Measurements from ENCODE around the gene HMOX2. TPM values are rescaled to one million over a fixed set of nuclear protein-coding genes. Genes with fewer than 3 reads are reported as not detected.

HMOX2 gene
- total RNA-seq, 1 experiment from 2014 or later = 42.6 TPM

DNA sequence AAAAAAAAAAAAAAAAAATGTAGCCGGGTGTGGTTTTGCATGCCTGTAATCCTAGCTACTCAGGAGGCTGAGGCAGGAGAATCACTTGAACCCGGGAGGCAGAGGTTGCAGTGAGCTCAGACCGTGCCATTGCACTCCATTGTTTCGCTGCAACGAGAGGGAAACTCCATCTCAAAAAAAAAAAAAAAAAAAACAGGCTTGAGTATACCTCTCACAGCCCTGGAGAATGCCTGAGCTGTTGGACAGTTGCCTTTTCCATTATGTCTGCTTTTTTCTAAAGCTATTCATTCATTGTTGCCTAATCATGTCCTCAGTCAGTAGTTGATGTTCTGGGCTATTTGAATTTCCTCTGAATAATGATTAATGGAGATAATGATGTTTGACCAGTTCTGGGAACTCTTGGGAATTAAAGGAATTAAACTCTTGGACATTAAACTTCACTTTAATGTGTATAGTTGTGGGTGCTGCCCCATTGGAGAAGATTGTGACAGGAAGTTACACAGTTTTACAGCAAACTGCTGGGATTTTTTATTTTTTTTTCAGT lies 11.8 kb downstream of the HMOX2 start:
- TF ChIP-seq, protein P1, sequence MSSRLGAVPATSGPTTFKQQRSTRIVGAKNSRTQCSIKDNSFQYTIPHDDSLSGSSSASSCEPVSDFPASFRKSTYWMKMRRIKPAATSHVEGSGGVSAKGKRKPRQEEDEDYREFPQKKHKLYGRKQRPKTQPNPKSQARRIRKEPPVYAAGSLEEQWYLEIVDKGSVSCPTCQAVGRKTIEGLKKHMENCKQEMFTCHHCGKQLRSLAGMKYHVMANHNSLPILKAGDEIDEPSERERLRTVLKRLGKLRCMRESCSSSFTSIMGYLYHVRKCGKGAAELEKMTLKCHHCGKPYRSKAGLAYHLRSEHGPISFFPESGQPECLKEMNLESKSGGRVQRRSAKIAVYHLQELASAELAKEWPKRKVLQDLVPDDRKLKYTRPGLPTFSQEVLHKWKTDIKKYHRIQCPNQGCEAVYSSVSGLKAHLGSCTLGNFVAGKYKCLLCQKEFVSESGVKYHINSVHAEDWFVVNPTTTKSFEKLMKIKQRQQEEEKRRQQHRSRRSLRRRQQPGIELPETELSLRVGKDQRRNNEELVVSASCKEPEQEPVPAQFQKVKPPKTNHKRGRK (CRISPR knock-in tag; IDR thresholded peaks at IDR 0.05; ENCODE audit: borderline replicate concordance) = no peak
- TF ChIP-seq, protein P2, sequence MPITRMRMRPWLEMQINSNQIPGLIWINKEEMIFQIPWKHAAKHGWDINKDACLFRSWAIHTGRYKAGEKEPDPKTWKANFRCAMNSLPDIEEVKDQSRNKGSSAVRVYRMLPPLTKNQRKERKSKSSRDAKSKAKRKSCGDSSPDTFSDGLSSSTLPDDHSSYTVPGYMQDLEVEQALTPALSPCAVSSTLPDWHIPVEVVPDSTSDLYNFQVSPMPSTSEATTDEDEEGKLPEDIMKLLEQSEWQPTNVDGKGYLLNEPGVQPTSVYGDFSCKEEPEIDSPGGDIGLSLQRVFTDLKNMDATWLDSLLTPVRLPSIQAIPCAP (CRISPR knock-in tag; IDR thresholded peaks at IDR 0.05) = no peak
- TF ChIP-seq FOXP1 (CRISPR knock-in tag; IDR thresholded peaks at IDR 0.05; ENCODE audit: borderline replicate concordance) (no peak), TCF7 (CRISPR knock-in tag; IDR thresholded peaks at IDR 0.05; ENCODE audit: low read depth) (no peak), EMX1 (CRISPR knock-in tag; IDR thresholded peaks at IDR 0.05) (no peak), SP1 (CRISPR knock-in tag; conservative IDR thresholded peaks at IDR 0.05) (no peak), RORB (CRISPR knock-in tag; IDR thresholded peaks at IDR 0.05) (no peak), JAZF1 (CRISPR knock-in tag; IDR thresholded peaks at IDR 0.05) (no peak), CREM (CRISPR knock-in tag; IDR thresholded peaks at IDR 0.05) (no peak), TP53 (CRISPR knock-in tag; IDR thresholded peaks at IDR 0.05) (no peak), SMAD3 (CRISPR knock-in tag; IDR thresholded peaks at IDR 0.05; ENCODE audit: borderline replicate concordance) (no peak), SMAD4 (CRISPR knock-in tag; IDR thresholded peaks at IDR 0.05) (no peak), ZNF423 (CRISPR knock-in tag; IDR thresholded peaks at IDR 0.05) (no peak)
- TF ChIP-seq, protein P3, sequence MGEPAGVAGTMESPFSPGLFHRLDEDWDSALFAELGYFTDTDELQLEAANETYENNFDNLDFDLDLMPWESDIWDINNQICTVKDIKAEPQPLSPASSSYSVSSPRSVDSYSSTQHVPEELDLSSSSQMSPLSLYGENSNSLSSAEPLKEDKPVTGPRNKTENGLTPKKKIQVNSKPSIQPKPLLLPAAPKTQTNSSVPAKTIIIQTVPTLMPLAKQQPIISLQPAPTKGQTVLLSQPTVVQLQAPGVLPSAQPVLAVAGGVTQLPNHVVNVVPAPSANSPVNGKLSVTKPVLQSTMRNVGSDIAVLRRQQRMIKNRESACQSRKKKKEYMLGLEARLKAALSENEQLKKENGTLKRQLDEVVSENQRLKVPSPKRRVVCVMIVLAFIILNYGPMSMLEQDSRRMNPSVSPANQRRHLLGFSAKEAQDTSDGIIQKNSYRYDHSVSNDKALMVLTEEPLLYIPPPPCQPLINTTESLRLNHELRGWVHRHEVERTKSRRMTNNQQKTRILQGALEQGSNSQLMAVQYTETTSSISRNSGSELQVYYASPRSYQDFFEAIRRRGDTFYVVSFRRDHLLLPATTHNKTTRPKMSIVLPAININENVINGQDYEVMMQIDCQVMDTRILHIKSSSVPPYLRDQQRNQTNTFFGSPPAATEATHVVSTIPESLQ (CRISPR knock-in tag; IDR thresholded peaks at IDR 0.05) = no peak
- TF ChIP-seq, protein P4, sequence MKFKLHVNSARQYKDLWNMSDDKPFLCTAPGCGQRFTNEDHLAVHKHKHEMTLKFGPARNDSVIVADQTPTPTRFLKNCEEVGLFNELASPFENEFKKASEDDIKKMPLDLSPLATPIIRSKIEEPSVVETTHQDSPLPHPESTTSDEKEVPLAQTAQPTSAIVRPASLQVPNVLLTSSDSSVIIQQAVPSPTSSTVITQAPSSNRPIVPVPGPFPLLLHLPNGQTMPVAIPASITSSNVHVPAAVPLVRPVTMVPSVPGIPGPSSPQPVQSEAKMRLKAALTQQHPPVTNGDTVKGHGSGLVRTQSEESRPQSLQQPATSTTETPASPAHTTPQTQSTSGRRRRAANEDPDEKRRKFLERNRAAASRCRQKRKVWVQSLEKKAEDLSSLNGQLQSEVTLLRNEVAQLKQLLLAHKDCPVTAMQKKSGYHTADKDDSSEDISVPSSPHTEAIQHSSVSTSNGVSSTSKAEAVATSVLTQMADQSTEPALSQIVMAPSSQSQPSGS (CRISPR knock-in tag; IDR thresholded peaks at IDR 0.05; ENCODE audit: borderline replicate concordance, low read depth) = no peak
- TF ChIP-seq, protein P5, sequence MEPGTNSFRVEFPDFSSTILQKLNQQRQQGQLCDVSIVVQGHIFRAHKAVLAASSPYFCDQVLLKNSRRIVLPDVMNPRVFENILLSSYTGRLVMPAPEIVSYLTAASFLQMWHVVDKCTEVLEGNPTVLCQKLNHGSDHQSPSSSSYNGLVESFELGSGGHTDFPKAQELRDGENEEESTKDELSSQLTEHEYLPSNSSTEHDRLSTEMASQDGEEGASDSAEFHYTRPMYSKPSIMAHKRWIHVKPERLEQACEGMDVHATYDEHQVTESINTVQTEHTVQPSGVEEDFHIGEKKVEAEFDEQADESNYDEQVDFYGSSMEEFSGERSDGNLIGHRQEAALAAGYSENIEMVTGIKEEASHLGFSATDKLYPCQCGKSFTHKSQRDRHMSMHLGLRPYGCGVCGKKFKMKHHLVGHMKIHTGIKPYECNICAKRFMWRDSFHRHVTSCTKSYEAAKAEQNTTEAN (CRISPR knock-in tag; IDR thresholded peaks at IDR 0.05) = no peak
- TF ChIP-seq, protein P6, sequence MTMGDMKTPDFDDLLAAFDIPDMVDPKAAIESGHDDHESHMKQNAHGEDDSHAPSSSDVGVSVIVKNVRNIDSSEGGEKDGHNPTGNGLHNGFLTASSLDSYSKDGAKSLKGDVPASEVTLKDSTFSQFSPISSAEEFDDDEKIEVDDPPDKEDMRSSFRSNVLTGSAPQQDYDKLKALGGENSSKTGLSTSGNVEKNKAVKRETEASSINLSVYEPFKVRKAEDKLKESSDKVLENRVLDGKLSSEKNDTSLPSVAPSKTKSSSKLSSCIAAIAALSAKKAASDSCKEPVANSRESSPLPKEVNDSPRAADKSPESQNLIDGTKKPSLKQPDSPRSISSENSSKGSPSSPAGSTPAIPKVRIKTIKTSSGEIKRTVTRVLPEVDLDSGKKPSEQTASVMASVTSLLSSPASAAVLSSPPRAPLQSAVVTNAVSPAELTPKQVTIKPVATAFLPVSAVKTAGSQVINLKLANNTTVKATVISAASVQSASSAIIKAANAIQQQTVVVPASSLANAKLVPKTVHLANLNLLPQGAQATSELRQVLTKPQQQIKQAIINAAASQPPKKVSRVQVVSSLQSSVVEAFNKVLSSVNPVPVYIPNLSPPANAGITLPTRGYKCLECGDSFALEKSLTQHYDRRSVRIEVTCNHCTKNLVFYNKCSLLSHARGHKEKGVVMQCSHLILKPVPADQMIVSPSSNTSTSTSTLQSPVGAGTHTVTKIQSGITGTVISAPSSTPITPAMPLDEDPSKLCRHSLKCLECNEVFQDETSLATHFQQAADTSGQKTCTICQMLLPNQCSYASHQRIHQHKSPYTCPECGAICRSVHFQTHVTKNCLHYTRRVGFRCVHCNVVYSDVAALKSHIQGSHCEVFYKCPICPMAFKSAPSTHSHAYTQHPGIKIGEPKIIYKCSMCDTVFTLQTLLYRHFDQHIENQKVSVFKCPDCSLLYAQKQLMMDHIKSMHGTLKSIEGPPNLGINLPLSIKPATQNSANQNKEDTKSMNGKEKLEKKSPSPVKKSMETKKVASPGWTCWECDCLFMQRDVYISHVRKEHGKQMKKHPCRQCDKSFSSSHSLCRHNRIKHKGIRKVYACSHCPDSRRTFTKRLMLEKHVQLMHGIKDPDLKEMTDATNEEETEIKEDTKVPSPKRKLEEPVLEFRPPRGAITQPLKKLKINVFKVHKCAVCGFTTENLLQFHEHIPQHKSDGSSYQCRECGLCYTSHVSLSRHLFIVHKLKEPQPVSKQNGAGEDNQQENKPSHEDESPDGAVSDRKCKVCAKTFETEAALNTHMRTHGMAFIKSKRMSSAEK (CRISPR knock-in tag; IDR thresholded peaks at IDR 0.05; ENCODE audit: borderline replicate concordance) = no peak
- Mint-ChIP-seq H3K36me3 (no peaks in the 10 kb centered on the region), H3K4me1 (no peaks in the 10 kb centered on the region), H3K27ac (no peak overlapping the region), H3K9me3 (no peaks in the 10 kb centered on the region), H3K27me3 (ENCODE audit: low read depth) (no peaks in the 10 kb centered on the region), H3K4me3 (no peak overlapping the region)
- ChIA-PET CTCF (interaction anchor here (0.6 to 1.7 kb wide), 7 partner anchors 12 to 1002 kb away, joined by 3 to 5 read pairs (median 4); no protein-coding TSS in a partner anchor), POLR2A (interaction anchor here (0.6 kb wide), 1 partner anchor 499 kb away, joined by 3 read pairs; no protein-coding TSS in a partner anchor)
- ATAC-seq (no peak), DNase-seq (ENCODE audit: low spot score) (no peak)

Data from WTC11 (cell line).